Trophoblast cell (in vitro differentiated cells and primary cell): ENCODE data around the gene C5orf22.

ENCODE experiments used
- DNase-seq, 2 donors: peaks; one replicate each; pipeline ENCODE4 v3.0.0-alpha.2; 2016
- H2AFZ ChIP-seq: 2 replicates; pipeline ENCODE4 v1.6.1; 2013; ENCODE audit warnings: low read length, moderate library complexity, mild to moderate bottlenecking; ENCODE audit not compliant: insufficient read depth, poor library complexity
- H2AK5ac ChIP-seq: 2 replicates; pipeline ENCODE4 v1.6.1; 2013; ENCODE audit warnings: mild to moderate bottlenecking, low read length
- H2BK120ac ChIP-seq: 2 replicates; pipeline ENCODE4 v1.6.1; 2013; ENCODE audit warnings: low read length, mild to moderate bottlenecking, moderate library complexity; ENCODE audit not compliant: insufficient read depth, poor library complexity
- H2BK12ac ChIP-seq: 2 replicates; pipeline ENCODE4 v1.6.1; 2013; ENCODE audit warnings: mild to moderate bottlenecking, low read length, moderate library complexity
- H2BK5ac ChIP-seq: 2 replicates; pipeline ENCODE4 v1.6.1; 2013; ENCODE audit warnings: low read length, low read depth, moderate library complexity, mild to moderate bottlenecking; ENCODE audit not compliant: poor library complexity
- H3K14ac ChIP-seq: 2 replicates; pipeline ENCODE4 v1.6.1; 2013; ENCODE audit warnings: mild to moderate bottlenecking, low read length
- H3K18ac ChIP-seq: 2 replicates; pipeline ENCODE4 v1.6.1; 2013; ENCODE audit warnings: mild to moderate bottlenecking, low read length
- H3K23ac ChIP-seq: 2 replicates; pipeline ENCODE4 v1.6.1; 2013; ENCODE audit warnings: low read length
- H3K27ac ChIP-seq: 2 replicates; pipeline ENCODE4 v1.5.1; 2013; ENCODE audit warnings: low read depth, mild to moderate bottlenecking, inconsistent platforms, low read length, moderate library complexity
- H3K27me3 ChIP-seq: 2 replicates; pipeline ENCODE4 v1.6.1; 2013; ENCODE audit warnings: inconsistent platforms, mild to moderate bottlenecking, low read length, moderate library complexity; ENCODE audit not compliant: insufficient read depth
- H3K36me3 ChIP-seq, 2 experiments: 1 replicate in 1 of 2; 2 replicates in 1 of 2; pipeline ENCODE4 v1.6.1; 2013; ENCODE audit warnings: low read length in 2 of 2, mild to moderate bottlenecking in 2 of 2, moderate library complexity in 1 of 2; ENCODE audit not compliant: insufficient read depth in 2 of 2, control insufficient read depth in 1 of 2
- H3K4ac ChIP-seq: 2 replicates; pipeline ENCODE4 v1.6.1; 2013; ENCODE audit warnings: low read depth, mild to moderate bottlenecking, low read length, moderate library complexity
- H3K4me1 ChIP-seq, 2 experiments: 1 replicate in 1 of 2; 2 replicates in 1 of 2; pipeline ENCODE4 v1.6.1; 2013; ENCODE audit warnings: low read length in 2 of 2, mild to moderate bottlenecking in 2 of 2, moderate library complexity in 1 of 2; ENCODE audit not compliant: insufficient read depth in 2 of 2, control insufficient read depth in 1 of 2
- H3K4me2 ChIP-seq: 2 replicates; pipeline ENCODE4 v1.6.1; 2013; ENCODE audit warnings: inconsistent platforms, mild to moderate bottlenecking, low read length, moderate library complexity
- H3K4me3 ChIP-seq: 2 replicates; pipeline ENCODE4 v1.5.1; 2013; ENCODE audit warnings: mild to moderate bottlenecking, low read depth, low read length, inconsistent platforms
- H3K79me1 ChIP-seq: one replicate; pipeline ENCODE4 v1.6.1; 2013; ENCODE audit warnings: low read length
- H3K79me2 ChIP-seq: 2 replicates; pipeline ENCODE4 v1.6.1; 2013; ENCODE audit warnings: low read length, mild to moderate bottlenecking; ENCODE audit not compliant: control insufficient read depth, insufficient read depth, poor library complexity
- H3K9ac ChIP-seq: 2 replicates; pipeline ENCODE4 v1.6.1; 2013; ENCODE audit warnings: mild to moderate bottlenecking, low read length
- H3K9me3 ChIP-seq: 2 replicates; pipeline ENCODE4 v1.6.1; 2013; ENCODE audit warnings: low read depth, mild to moderate bottlenecking, control low read depth, inconsistent platforms, low read length; ENCODE audit not compliant: insufficient read depth
- H4K12ac ChIP-seq: 2 replicates; pipeline ENCODE4 v1.6.1; 2013; ENCODE audit warnings: low read depth, mild to moderate bottlenecking, low read length, moderate library complexity
- H4K8ac ChIP-seq: 2 replicates; pipeline ENCODE4 v1.6.1; 2013; ENCODE audit warnings: low read depth, mild to moderate bottlenecking, low read length, moderate library complexity
- H4K91ac ChIP-seq: one replicate; pipeline ENCODE4 v1.6.1; 2013; ENCODE audit warnings: low read depth, mild to moderate bottlenecking, low read length, moderate library complexity
- WGBS: extraction: QIAGEN DNeasy Blood & Tissue Kit; methylation state at CpG from one replicate; pipeline ENCODE4 v1.1.7; 2013; ENCODE audit warnings: missing lambda C conversion rate; ENCODE audit not compliant: insufficient read length, insufficient coverage; ENCODE audit errors: extremely low coverage; 5-methylcytosine and 5-hydroxymethylcytosine counted together

Gene C5orf22

DNA sequence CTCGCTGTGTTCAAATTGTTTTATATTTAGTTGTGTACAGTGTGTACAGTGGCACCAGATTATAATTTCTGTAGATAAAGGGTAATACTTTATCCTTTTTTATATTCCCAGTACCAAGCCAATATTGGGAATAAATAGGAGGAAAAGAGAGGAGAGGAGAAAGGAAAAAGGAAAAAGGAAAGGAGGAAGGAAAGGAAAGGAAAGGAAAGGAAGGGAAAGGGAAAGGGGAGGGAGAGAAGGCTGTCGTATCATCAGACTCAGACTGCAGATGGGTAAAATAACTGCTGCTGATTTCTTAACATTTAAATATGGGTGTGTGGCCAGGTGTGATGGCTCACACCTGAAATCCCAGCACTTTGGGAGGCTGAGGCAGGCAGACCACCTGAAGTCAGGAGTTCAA is 51.0 kb downstream of the C5orf22 start:
- Histone ChIP-seq H2BK120ac (no peak overlapping the region), H2BK12ac (no peak overlapping the region), H2BK5ac (no peak overlapping the region), H4K8ac (no peak overlapping the region), H2AK5ac (no peak overlapping the region), H3K79me2 (no peaks in the 10 kb centered on the region), H3K4ac (no peak overlapping the region), H3K9ac (no peak overlapping the region), H3K4me2 (no peak overlapping the region), H3K18ac (no peak overlapping the region), H3K14ac (no peak overlapping the region), H3K23ac (no peak overlapping the region), H3K79me1 (no peaks in the 10 kb centered on the region), H4K12ac (no peak overlapping the region), H3K36me3 (no peaks in the 10 kb centered on the region), H3K4me3 (no peak overlapping the region), H3K4me1 (no peaks in the 10 kb centered on the region), H3K27me3 (no peaks in the 10 kb centered on the region), H3K9me3 (no peaks in the 10 kb centered on the region), H3K27ac (no peak overlapping the region), H2AFZ (no peak overlapping the region), H4K91ac (no peak overlapping the region)
- no peak for DNase-seq
- WGBS = no CpG with 5 or more reads among the region's 2 CpGs

DNA sequence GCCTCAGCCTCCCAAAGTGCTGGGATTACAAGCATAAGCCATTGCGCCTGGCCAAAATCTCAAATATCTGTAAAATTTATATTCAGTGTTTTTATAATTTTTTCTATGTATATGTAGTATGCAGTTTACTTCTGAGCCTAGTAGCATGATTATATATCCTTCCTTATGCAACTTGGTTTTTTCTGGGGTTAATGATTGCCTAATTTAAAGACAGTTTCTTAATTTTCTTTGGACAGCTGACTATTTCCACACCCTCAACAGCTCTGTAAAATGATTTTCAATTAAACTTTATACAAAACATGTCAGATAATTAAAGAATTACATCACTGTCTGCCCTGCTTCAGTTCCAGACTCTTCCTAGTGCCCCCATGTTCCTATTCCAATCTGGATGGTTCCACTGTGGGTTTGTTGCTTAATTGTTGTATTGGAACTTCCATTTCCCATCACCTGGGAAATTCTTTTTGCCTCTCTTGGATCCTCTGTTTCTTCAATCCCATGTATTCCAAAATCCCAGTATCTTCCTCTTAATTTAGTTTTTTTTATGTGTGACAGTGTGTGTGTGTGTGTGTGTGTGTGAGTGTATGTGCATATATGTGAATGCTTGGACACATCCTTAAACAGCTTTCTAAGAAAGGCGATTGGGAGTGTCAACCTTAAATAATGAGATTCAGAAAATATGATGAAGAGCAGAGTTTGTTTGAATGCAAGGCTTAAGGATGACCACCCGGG is 53.2 kb downstream of the C5orf22 start:
- no peak overlapping the region for H3K14ac ChIP-seq
- no peaks in the 10 kb centered on the region for H3K79me2 ChIP-seq
- H2BK5ac ChIP-seq = no peak overlapping the region
- H2BK120ac ChIP-seq = no peak overlapping the region
- H3K36me3 ChIP-seq = no peaks in the 10 kb centered on the region
- no peak overlapping the region for H3K18ac ChIP-seq
- H3K9me3 ChIP-seq = no peaks in the 10 kb centered on the region
- no peak overlapping the region for H3K4me3 ChIP-seq
- no peak overlapping the region for H3K4ac ChIP-seq
- H4K8ac ChIP-seq = no peak overlapping the region
- no peak overlapping the region for H3K4me2 ChIP-seq
- H2AFZ ChIP-seq = no peak overlapping the region
- H3K27me3 ChIP-seq = no peaks in the 10 kb centered on the region
- no peak overlapping the region for H2BK12ac ChIP-seq
- WGBS = no CpG with 5 or more reads among the region's 3 CpGs
- no peak overlapping the region for H4K91ac ChIP-seq
- H3K9ac ChIP-seq = no peak overlapping the region
- H3K27ac ChIP-seq = no peak overlapping the region
- no peak overlapping the region for H4K12ac ChIP-seq
- no peak overlapping the region for H3K23ac ChIP-seq
- H3K4me1 ChIP-seq = no peaks in the 10 kb centered on the region
- H2AK5ac ChIP-seq = no peak overlapping the region
- DNase-seq = no peak
- no peaks in the 10 kb centered on the region for H3K79me1 ChIP-seq

- Histone ChIP-seq H4K8ac (no peak overlapping the region), H3K9me3 (no peaks in the 10 kb centered on the region), H3K4ac (no peak overlapping the region), H2BK120ac (no peak overlapping the region), H4K12ac (no peak overlapping the region), H3K23ac (no peak overlapping the region), H3K4me3 (no peak overlapping the region), H3K36me3 (no peaks in the 10 kb centered on the region), H3K4me1 (no peaks in the 10 kb centered on the region), H3K18ac (no peak overlapping the region), H2AFZ (no peak overlapping the region), H2BK5ac (no peak overlapping the region), H3K27me3 (no peaks in the 10 kb centered on the region), H2AK5ac (no peak overlapping the region), H3K79me2 (no peaks in the 10 kb centered on the region), H3K4me2 (no peak overlapping the region), H3K27ac (no peak overlapping the region), H3K14ac (no peak overlapping the region), H3K79me1 (no peaks in the 10 kb centered on the region), H4K91ac (no peak overlapping the region), H3K9ac (no peak overlapping the region), H2BK12ac (no peak overlapping the region)
- no CpG with 5 or more reads among the region's 2 CpGs for WGBS
- DNase-seq = peak in 1 of 2 donors; percentile 34
Observed at GRCh38 chr5:31585895-31586270, 53.8 kb downstream of the C5orf22 start.

GRCh38 chr5:31587546-31587945 is 55.4 kb downstream of the C5orf22 start:
- Histone ChIP-seq H3K4me1 (no peaks in the 10 kb centered on the region), H2BK12ac (no peak overlapping the region), H3K36me3 (no peaks in the 10 kb centered on the region), H4K8ac (no peak overlapping the region), H2BK120ac (no peak overlapping the region), H3K18ac (no peak overlapping the region), H3K4me3 (no peak overlapping the region), H3K14ac (no peak overlapping the region), H3K79me1 (no peaks in the 10 kb centered on the region), H3K27me3 (no peaks in the 10 kb centered on the region), H3K9me3 (no peaks in the 10 kb centered on the region), H3K23ac (no peak overlapping the region), H3K27ac (no peak overlapping the region), H3K79me2 (no peaks in the 10 kb centered on the region), H2BK5ac (no peak overlapping the region), H4K12ac (no peak overlapping the region), H3K4me2 (no peak overlapping the region), H4K91ac (no peak overlapping the region), H2AK5ac (no peak overlapping the region), H3K9ac (no peak overlapping the region), H3K4ac (no peak overlapping the region), H2AFZ (no peak overlapping the region)
- WGBS = no CpG with 5 or more reads among the region's 5 CpGs
- DNase-seq = no peak
